RCC 7860 (cell line): Measurements from ENCODE around the gene PHF2.

Experiments used
- DNase-seq: peaks from one replicate; pipeline ENCODE4 v3.0.0-alpha.2; 2015; ENCODE audit warnings: low spot score
- FAIRE-seq: peaks from 2 replicates; lab custom pipeline; 2012; peaks lifted over from hg19 to GRCh38; lab: Jason Lieb, UNC

Gene PHF2

DNA sequence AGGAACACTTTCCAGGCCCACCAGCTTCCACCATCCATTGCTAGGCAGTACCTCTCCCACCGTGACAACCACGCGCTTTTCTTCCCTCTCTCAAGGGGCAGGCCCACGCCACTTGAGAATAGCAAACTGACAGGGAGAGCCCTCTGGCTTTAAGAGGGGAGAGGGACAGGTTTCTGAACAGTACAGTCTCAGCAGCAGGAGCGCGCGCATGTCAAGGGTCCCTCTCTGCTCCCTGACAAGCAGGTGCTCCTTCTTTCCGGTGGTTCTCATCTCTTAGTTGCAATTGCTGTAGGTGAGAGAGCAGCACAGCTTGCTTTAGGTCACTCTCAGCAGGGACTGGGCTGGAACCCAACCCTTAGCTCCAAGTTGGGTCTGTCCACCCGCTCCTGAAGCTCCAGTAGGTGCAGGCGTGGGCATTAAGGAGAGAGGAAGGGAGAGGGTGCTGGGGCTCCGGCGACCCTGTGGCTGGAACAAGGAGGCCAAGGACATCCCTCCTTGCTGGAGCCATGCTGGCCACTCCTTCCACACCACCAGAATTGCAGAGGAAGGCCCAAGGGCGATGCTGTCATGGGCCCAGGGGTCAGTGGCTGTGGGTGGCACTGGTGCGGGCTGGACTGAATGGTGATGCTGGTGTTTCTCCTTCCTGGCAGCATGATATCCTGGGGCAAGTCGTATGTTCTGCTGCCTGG, 9.0 kb upstream of the PHF2 start:
- FAIRE-seq (no peak), DNase-seq (no peak)

DNA sequence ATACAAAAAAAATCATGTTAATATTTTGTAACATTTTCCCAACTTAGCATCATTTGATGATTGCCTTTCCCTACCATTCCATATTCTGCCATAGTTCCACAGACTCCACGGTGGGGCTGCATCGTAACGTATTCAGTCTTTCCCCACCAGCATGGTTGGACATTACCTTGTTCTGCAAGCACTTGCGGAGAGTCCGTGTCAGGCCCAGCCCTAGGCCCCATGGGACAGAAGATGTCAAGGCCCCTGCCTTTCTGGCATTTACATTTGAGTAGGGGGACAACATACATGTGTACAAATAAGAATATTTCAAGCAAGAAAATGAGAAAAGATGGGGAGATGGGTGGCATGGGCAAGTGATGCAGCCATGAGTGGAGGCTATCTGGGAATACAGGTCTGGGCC, 8.2 kb upstream of the PHF2 start:
- FAIRE-seq = no peak
- DNase-seq = no peak

DNA sequence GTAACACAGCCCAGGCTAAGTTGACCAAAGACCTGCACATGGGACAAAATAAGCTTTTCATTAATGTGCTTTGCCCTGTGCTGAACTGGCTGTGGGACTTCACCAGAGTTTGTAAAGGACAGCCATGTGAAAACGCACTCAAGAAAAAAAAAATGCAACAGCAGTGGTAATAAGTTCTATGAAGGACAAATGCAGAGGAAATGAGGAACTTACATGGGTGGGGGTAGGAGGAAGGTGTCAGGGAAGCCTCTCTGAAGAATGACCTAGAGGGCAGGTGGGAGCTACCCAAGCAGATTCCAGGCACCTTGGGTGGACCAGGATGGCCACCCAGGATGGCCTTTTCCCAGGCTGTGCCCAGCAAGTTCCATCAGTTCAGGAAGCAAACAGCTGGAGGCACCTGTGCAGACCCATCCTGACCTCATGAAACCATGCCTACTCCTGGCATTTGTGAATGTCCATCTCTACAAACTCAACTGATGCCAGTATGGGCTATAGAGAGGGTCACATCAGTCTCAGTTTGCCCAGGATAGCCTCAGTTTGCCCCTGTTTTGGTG, 6.7 kb upstream of the PHF2 start:
- DNase-seq (no peak), FAIRE-seq (no peak)

DNA sequence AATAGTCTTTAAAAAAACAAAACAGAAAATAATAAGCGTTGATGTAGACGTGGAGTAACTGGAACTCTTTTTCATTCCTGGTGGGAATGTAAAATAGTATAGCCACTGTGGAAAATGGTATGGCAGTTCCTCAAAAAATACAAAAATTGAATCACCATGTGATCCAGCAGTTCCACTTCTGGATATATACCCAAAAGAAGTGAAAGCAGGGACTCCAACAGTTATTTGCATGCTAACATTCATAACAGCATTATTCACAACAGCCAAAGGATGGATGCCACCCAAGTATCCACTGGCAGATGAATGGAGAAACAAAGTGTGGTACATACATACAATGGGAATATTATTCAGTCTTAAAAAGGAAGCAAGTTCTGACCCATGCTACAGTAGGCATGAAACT, 4.2 kb upstream of the PHF2 start:
- DNase-seq = no peak
- no peak for FAIRE-seq

DNA sequence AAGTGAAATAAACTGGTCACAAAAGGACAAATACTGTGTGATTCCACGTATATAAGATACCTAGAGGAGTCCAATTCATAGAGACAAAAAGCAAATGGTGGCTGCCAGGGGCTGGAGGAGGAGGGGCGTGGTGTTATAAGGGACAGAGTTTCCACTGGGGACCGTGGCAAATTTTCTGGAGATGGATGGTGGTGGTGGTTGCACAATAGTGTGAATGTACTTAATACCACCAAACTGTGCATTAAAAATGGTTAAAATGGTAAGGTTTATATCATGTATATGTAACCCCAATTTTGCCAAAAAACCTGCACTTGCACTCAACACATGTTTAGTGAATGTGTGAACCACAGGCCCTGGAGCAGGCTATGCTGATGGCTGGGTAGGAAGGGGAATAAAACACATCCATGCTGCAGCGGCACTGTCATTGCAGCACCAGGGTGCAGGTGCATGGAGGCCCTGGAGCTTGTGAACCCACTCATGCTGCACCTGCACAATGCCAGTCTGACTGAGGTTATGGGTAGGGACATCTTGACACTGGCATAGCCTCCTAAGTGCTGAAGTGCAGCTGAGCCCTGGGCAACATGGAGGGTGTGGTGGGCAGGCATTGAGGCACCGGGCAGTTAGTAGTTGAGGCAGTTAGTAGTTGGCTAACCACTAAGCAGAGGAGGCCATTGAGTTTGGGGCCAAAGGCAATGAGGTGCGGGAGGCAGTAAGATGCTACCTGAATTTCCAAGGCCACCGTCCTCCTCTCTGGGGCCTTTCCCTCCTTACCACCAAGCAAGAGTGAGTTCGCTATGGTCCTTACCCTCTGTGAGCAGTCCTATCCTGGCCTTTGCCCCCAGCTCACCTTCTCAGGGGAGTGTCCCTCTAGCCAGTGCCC, 3.5 kb upstream of the PHF2 start:
- no peak for FAIRE-seq
- no peak for DNase-seq

DNA sequence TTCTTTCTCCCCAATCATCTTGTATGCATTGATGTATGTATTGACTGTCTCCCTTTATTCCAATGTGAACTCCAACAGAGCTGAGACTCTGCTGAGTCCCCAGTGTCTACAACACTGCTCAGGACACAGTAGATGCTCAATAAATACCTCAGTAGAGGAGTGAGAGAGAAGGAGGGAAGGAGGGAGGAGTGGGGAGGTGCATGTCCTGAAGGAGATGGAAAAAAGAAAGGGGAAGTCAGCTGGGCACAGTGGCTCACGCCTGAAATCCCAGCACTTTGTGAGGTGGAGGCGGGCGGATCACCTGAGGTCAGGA, 2.9 kb upstream of the PHF2 start:
- FAIRE-seq (no peak), DNase-seq (no peak)

DNA sequence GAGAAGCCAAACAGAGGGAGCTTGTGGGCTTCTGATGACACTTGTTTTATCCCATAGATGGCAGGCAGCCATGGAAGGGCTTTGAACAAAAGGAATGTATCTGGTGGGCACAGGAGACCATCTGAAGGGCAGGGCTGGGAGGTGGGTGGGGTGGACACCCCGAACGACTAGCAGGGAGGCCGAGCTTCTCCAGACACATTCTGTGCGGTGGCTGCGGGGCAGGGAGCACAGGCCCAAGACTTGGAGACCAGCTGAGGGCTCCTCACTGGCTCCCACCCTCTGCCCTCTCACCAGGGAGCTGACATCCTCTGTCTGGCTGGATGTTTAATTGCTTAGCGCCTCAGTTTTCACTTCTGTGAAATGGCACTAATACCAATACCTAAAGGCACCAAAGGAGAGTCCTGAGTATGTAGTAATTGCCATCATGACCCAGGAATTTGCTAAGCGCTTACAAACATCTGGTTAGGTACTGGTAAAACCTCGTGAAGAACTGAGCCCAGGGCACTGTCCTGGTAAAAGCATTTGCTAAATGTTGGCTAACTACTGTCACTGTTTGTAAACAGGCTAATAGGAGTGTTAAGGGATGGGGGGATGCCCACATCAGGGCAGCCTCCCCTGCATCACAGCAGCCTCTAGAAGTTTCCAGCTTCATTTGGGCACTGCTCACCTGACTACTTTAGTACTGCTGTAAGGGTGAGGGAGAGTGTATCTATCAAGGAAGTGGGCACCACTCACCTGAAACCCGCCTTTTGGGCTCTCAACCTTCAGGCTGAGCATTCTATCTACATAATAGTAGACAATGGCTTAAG, 2.1 kb upstream of the PHF2 start:
- no peak for DNase-seq
- no peak for FAIRE-seq

DNA sequence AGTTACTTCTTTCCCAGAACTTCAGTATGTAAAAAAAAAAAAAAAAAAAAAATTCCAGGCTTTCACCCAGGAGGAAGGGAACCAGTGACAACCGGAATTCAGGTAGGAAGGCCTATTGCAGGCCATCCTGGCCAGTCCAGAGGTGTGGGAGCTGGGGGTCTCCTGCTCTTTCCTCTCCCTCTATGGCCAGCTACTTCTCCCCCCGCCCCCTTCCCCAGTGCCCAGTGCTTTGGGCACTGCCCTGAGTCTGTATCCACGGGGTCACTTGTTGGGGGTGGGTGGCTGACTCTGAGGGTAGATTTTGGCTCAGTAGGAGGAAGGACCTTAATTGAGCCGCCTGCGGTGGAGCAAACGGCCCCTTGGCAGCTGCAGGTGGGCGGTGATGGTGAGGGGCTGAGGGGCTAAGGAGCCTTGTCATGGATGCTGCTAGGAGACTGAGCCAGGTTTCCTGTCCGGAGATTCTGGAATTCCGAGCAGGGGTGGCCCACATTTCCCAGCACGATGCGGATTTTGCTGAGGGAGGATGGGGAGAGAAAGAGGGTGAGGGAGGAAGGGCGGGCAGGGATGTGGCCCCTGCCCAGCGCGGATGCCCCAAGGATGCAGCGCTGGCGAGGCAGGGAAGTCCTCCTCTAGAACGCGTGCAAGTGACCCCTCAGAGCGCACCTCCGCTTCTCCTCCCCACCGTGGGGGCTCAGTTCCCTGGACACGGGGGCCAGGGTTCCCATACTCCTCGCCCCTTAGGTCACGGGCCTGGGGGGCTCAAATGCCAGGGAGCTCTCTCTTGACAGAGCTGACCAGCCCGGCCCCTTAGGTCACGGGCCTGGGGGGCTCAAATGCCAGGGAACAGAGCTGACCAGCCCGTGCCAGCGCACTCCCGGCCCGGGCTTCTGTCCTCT, 1.2 kb upstream of the PHF2 start:
- FAIRE-seq (no peak), DNase-seq (no peak)

DNA sequence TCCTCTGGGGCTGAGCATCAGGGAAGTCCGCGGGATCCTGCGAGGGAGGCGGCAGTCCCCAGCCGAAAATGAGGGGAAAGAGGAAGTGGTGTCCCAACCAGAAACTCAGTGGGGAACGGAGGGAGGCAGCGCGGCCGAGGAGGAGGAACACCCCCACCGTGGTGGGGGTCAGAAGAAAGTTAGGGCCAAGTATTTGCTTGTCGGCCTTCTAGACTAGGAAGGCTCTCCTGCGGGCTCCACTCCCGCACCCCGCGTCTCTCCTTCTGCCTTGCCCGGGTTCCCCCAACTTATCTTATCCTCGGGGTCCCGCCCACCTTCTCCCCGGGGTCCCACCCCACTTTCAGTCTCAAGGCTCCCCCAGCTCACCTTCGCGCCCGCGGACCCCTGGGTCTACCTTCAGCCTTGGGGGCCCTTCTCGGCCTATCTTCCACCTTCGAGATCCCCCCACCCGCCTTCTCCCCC, 557 bp upstream of the PHF2 start:
- FAIRE-seq = no peak
- no peak for DNase-seq

DNA sequence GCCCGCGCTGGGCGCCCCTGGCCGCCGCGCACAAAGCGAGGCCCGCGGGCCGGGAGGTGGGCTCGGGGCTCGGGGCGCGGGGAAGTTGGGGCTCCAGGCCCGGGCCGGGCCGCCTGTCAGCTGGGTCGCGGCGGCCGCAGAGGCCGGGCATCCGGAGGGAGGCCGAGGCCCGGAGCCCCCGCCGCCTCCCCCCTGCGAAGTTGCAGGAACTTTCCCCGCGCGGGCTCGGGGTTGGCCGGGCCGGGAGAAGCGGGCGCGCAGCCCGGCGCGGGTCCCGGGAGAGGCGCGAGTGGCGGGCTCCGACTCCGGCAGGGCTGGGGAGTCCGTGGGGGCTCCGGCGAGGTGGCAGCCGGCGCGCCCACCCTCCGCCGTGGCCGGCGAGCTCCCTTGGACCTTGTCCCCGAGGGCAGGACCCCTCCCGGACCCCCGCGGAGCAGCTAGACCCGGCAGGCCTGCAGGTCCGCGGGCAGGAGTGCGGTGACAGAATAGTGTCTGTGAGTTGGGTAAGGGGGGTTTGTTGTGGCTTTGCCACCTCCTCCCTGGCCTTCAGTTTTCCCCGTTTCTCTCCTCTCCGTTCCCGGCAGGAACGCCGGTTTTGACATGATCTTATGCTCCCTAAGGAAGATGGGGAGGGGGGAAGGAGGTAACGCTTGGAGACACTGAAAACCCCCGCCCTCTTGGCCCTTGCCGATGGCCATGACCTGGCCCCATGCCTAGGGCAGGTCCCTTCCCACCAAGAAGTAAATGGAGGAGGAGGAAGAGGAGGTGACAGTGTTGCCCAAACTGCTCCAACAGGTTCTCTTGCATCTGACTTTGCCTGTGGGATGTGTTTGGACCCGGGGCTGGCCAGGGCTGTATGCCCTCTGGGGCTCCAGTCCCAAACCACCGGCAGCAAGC, 942 bp downstream of the PHF2 start:
- FAIRE-seq (no peak), DNase-seq (no peak)

DNA sequence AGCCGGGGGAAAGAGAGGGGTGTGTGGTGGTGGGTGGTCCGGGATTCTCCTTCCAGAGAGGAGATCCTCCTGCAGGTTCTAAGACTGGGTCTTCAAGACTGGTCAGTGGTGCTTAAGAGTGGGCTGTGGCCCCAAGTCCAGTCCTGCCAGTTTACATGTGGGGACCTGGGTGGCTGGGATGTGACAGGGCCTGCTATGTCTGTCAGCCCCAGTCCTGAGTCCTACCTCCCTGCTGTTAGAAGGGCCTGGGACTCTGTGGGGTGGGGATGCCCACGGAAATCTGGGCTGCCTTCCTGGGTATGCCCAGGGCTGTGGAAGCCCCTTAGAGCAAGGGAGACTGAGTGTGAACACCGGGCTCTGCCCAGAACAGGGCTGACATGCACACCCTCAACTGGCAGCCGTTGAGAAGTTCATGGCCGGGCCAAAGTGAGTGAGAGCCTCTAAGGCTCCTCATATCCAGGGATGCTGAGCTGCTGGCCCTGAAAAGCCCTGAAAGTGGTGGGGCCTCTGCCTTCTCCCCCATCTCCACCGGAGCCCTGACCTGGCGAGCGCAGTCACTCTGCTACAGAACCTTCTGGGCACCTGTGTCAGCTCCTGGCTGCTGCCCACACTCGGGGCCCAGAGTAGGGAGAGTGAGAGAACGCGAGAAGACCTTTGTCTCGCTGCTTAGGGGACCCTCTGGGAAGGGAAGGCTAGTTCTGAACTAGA, 1.7 kb downstream of the PHF2 start:
- DNase-seq = no peak
- FAIRE-seq = no peak

DNA sequence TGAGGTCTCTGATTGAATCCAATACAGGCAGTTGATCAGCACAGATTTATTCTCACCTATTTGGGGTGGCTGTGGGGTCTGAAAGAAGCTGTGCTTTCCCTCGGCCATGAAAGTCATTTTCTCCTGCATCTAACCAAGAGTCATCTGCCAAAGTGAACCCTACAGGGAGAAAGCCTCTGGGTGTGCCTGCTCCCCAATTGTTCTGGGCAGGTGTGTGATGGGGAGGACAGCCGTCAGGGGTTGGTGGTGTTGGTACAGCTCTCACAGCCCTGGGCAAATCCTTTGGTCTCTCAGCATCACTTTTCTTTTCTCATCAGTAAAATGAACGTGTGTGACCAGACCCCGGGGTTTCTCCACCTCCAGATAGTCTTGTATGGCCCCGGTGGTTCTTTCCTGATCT, 2.5 kb downstream of the PHF2 start:
- no peak for FAIRE-seq
- no peak for DNase-seq

DNA sequence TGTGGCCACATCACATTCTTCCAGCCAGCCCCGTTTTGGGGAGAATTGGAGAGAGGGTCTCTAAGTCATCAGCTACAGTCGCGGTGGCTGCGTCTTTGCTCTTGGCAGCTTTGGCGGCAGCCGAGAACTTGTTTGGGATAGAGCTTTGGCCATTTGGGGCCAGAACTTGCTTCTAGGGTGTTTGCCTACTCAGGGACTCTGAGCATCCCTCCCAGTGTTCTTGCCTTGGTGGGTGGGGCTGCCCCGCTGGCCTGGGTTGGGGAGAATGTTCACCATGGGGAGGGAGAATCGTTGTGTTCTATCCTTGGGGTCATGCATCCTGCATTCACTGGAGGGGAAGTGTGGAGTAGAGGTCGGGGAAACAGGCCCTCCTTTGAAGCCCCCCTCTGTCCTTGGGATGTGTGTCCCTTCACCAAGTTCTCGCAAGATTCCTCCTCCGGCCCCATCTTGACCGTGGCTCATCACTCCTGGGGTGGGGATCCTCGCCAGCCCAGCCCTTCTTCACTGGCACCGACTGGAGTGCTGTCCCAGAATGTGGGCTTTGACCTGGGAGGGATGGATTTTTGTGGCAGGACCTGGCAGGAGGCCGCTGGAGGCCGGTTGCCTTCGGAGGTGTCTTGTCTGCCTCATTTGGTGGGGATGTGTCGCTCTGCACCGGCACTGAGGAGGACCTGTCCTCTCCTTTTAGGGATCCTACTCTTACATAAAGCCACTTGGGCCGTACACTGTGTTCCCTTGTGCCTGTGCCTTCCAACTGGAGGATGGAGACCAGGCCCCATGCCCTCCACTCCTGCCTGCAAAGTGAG, 3.5 kb downstream of the PHF2 start:
- DNase-seq (no peak), FAIRE-seq (no peak)

DNA sequence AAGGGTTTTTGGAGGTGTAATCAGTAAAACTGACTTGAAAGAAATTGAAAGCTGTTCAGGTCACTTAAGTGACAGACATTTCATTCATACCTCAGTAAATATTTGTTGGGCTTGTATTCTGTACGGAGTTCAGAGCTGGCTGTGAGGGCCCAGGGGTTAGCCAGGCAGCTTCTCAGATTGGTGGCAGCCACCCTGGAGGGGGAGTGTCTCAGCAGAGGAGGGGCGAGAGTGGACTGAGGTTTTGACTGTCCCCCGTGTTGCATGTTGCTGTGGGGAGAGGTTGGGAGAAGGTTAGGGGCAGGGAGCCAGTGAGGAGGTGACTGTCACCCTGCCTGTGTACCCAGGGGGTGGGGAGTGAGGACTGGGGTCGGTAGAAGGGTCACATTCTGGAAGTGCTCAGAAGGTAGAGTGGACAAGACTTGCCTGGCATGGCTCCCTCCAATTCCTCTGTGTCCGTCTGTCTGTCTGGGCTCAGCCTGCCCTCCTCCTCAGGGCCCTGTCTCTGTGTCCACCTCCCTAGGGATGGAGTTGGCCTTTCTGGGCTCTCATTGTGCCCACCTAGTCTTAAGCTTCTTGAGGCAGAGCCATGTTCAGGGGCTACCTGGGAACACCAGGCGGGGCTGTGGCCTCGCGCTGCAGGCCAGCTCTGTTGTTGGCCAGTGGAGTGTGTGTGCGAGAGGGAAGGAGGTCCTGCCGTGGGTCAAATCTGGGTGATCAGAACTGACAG, 4.4 kb downstream of the PHF2 start:
- FAIRE-seq (no peak), DNase-seq (no peak)

DNA sequence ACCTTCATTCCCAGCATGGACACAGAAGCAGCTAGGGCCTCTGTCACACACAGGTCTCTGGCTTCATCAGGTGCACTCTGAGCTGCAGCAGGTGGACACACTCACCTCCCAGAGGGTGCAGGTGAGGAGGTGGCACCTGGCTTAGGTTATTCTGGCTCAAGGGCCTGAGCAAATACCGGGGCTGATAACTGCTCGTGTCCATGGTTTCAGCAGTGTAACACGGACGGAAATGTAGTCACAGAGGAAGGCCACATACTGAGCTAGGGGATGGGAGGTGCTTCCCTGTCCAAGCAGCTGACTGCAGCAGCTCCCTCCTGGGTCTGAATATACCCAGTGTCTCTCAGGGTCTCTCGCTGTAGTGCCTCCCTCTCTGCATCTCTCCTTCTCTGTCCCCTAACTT, 5.7 kb downstream of the PHF2 start:
- DNase-seq (no peak), FAIRE-seq (no peak)

DNA sequence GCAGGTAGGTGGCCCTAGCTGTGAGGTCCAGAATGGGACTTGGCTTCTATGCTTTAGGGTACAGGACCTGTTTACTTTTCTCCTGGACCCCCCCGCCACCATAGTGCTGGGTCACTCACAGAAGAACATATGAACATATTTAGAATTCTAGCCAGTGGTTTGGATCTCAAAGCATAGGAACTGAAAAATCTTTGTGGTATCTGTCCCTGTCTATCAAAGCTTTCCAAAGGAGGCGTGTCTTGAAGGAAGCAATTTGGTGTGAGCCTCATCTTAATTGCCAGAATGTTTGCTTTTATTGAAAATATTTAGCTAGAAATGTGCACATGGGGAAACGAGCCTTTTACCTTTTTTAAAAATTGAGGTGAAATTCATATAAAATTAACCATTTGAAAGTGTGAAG, 6.2 kb downstream of the PHF2 start:
- FAIRE-seq (no peak), DNase-seq (no peak)

DNA sequence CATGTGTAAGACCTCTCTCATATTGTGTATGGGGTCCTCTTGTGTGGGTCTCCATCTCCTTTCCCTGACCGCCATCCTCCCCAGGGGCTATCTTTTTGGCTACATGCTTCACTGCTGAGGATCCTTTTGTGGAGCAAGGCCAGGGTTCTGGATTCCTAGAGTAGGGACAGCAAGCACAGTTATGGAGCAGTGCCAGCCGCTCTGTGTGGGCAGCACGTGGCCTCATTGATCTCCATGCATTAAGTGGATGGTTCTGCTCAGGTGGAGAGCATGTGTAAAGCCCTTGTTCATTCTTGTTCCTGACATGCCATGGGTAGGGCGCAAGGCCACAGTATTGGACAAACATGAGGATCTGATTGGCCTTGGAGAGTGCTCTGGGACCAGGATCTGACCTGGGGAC, 8.9 kb downstream of the PHF2 start:
- FAIRE-seq = no peak
- no peak for DNase-seq
